Measurements from ENCODE around the gene LOXL1.

LOXL1 gene

DNA sequence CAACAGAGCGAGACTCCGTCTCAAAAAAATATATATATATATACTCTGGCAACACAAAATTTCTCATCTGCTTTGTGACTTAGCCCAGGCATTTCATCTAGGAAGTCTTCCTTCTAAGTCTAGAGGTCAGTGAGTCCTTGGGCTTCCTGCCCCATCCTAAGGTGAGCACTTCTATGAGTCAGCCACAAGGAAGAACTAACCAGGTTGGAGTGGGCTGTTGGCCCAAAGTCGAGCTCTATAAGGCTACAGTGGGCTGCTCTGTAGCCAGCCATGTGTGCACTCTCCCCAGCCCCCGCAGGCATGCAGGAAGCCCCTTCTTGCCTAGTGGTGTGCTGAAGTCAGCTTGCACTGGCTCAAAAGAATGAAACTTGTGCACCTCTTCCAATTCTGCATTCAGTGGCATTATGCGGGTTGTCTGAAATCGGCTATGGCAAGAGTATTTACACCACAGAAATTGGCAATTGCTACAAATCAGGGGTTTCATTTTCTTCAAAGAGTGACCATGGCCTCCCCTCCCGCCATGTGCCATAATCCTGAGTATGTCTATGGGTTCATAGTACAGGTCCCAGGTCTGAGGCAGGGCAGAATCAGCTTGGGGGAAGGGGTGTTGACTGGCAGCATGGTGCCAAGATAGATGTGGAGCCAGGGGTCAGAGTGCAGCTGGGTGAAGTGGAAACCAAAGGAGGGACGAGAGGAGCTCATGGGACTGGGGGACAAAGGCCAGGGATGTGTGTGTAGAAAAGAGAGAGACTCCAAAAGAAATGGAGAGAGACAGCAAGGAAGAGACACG is 22.0 kb upstream of the LOXL1 start:
- H3K27me3 ChIP-seq (ENCODE audit: insufficient read depth, low read depth), result peaks cover 9% of the 10 kb centered on the region; the same call in 1 of the 2 replicates
- no peaks in the 10 kb centered on the region for H4K20me1 ChIP-seq (ENCODE audit: insufficient read depth)
- no peaks in the 10 kb centered on the region for H3K79me2 ChIP-seq (ENCODE audit: insufficient read depth, low read depth)
- H2AFZ ChIP-seq (ENCODE audit: low read depth), result no peak overlapping the region
- H3K4me1 ChIP-seq (ENCODE audit: low read depth, poor library complexity, severe bottlenecking), result no peaks in the 10 kb centered on the region
- no peak overlapping the region for H3K4me3 ChIP-seq (IDR thresholded peaks at IDR 0.05; ENCODE audit: insufficient read depth, low read depth, low read length)
- no peak overlapping the region for H3K4me2 ChIP-seq
- H3K9ac ChIP-seq, result no peak overlapping the region
- no peaks in the 10 kb centered on the region for H3K36me3 ChIP-seq (ENCODE audit: insufficient read depth)
- TF ChIP-seq, protein P1, sequence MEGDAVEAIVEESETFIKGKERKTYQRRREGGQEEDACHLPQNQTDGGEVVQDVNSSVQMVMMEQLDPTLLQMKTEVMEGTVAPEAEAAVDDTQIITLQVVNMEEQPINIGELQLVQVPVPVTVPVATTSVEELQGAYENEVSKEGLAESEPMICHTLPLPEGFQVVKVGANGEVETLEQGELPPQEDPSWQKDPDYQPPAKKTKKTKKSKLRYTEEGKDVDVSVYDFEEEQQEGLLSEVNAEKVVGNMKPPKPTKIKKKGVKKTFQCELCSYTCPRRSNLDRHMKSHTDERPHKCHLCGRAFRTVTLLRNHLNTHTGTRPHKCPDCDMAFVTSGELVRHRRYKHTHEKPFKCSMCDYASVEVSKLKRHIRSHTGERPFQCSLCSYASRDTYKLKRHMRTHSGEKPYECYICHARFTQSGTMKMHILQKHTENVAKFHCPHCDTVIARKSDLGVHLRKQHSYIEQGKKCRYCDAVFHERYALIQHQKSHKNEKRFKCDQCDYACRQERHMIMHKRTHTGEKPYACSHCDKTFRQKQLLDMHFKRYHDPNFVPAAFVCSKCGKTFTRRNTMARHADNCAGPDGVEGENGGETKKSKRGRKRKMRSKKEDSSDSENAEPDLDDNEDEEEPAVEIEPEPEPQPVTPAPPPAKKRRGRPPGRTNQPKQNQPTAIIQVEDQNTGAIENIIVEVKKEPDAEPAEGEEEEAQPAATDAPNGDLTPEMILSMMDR (conservative IDR thresholded peaks at IDR 0.05; ENCODE audit: low read depth, low read length), result no peak
- H3K27ac ChIP-seq, result no peak overlapping the region

GRCh38 chr15:73905225-73905827 is 20.9 kb upstream of the LOXL1 start:
- H3K4me1 ChIP-seq (ENCODE audit: low read depth, poor library complexity, severe bottlenecking), result no peaks in the 10 kb centered on the region
- H3K4me2 ChIP-seq, result no peak overlapping the region
- no peak overlapping the region for H3K27ac ChIP-seq
- H3K27me3 ChIP-seq (ENCODE audit: insufficient read depth, low read depth), result peaks cover 9% of the 10 kb centered on the region; the same call in 1 of the 2 replicates
- H2AFZ ChIP-seq (ENCODE audit: low read depth), result no peak overlapping the region
- no peaks in the 10 kb centered on the region for H3K79me2 ChIP-seq (ENCODE audit: insufficient read depth, low read depth)
- H4K20me1 ChIP-seq (ENCODE audit: insufficient read depth), result no peaks in the 10 kb centered on the region
- no peak overlapping the region for H3K9ac ChIP-seq
- no peak overlapping the region for H3K4me3 ChIP-seq (IDR thresholded peaks at IDR 0.05; ENCODE audit: insufficient read depth, low read depth, low read length)
- H3K36me3 ChIP-seq (ENCODE audit: insufficient read depth), result no peaks in the 10 kb centered on the region
- TF ChIP-seq, protein P1 (conservative IDR thresholded peaks at IDR 0.05; ENCODE audit: low read depth, low read length), result no peak

- no peaks in the 10 kb centered on the region for H3K79me2 ChIP-seq (ENCODE audit: insufficient read depth, low read depth)
- no peak overlapping the region for H2AFZ ChIP-seq (ENCODE audit: low read depth)
- no peak overlapping the region for H3K27ac ChIP-seq
- H3K4me3 ChIP-seq (IDR thresholded peaks at IDR 0.05; ENCODE audit: insufficient read depth, low read depth, low read length), result no peak overlapping the region
- TF ChIP-seq, protein P1 (conservative IDR thresholded peaks at IDR 0.05; ENCODE audit: low read depth, low read length), result no peak
- H3K9ac ChIP-seq, result no peak overlapping the region
- no peak overlapping the region for H3K4me2 ChIP-seq
- no peaks in the 10 kb centered on the region for H4K20me1 ChIP-seq (ENCODE audit: insufficient read depth)
- H3K4me1 ChIP-seq (ENCODE audit: low read depth, poor library complexity, severe bottlenecking), result no peaks in the 10 kb centered on the region
- H3K36me3 ChIP-seq (ENCODE audit: insufficient read depth), result no peaks in the 10 kb centered on the region
- peaks cover 2% of the 10 kb centered on the region; the same call in 1 of the 2 replicates for H3K27me3 ChIP-seq (ENCODE audit: insufficient read depth, low read depth)
Measured at GRCh38 chr15:73906346-73907034, 19.8 kb upstream of the LOXL1 start.

DNA sequence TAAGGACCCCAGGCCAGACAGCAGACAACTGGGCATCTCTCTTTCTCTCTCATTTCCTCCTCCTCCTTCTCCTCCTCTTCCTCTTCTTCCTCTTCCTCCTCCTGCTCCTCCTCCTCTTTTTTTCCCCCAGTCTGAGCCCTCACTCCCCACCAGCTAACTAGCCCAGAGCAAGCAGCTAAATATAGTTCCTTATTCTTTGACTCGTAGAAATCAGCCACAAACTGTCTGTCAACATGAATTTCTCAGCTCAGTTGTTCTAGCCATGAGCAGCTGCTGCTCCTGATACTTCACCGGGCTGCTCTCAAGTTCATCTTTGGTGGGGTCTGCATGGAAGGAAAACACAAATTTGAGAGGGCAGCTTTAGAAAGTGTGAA is 19.2 kb upstream of the LOXL1 start:
- Histone ChIP-seq H3K9ac (no peak overlapping the region), H3K27ac (no peak overlapping the region), H4K20me1 (ENCODE audit: insufficient read depth) (no peaks in the 10 kb centered on the region), H3K36me3 (ENCODE audit: insufficient read depth) (no peaks in the 10 kb centered on the region), H3K4me3 (IDR thresholded peaks at IDR 0.05; ENCODE audit: insufficient read depth, low read depth, low read length) (no peak overlapping the region), H3K4me1 (ENCODE audit: low read depth, poor library complexity, severe bottlenecking) (no peaks in the 10 kb centered on the region), H2AFZ (ENCODE audit: low read depth) (no peak overlapping the region), H3K79me2 (ENCODE audit: insufficient read depth, low read depth) (no peaks in the 10 kb centered on the region), H3K4me2 (no peak overlapping the region), H3K27me3 (ENCODE audit: insufficient read depth, low read depth) (peaks cover 2% of the 10 kb centered on the region; the same call in 1 of the 2 replicates)
- TF ChIP-seq, protein P1 (conservative IDR thresholded peaks at IDR 0.05; ENCODE audit: low read depth, low read length), result no peak

All from KMS-11 (cell line).